ENCODE results near the gene MAP2K5. TPM values are rescaled to one million over a fixed set of nuclear protein-coding genes. Genes with fewer than 3 reads are reported as not detected.
A peak's percentile ranks its signal among the peaks of the same experiment; 100 is the strongest.

The MAP2K5 gene
- total RNA-seq, 1 donor from 2014 or later: 11.6 TPM

DNA sequence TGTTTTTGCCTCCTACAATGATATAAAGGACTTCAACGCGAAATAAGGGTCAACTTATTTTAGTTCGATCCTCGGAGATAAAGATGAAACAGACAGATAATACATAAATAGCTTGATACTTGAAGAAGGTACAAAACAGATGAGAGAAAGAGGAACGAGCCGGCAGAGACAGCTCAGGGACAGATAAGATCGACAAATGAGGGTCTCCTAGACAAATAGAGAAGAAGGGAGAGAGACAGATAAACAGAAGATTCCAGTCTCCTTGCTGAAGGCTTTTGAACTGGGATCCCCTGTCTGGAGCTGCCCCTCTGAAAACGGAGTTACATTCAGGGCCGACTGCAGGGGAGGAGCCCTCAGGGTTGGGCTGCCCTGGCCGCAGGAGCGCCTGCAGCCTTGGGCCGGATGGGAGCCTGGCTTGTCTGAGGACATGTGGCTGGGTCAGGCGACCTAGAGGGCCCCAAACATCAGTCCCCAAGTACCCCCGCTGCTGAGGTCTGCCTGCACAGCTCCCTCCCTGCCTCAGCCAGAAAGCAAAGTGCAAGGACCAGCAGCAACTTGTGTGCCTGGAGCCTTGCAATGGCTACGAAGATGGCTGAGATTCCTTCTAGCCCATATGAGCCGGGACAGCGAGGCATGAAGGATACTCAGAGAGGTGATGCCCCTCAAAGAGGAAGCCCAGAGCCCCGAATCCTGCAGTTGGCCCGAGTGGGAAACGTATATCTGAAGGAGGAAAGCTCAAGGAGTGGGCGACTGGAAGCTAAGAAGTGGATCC, 281.9 kb downstream of the MAP2K5 start:
- Histone ChIP-seq H3K9me3 (ENCODE audit: insufficient read depth, low read depth, low read length) (peaks cover 9% of the 10 kb centered on the region), H3K36me3 (ENCODE audit: insufficient read depth, low read length) (no peaks in the 10 kb centered on the region), H3K4me2 (ENCODE audit: low read length) (no peak overlapping the region), H3K9ac (ENCODE audit: low read length) (no peak overlapping the region), H4K20me1 (ENCODE audit: insufficient read depth, low read length) (peaks cover 32% of the 10 kb centered on the region), H3K27me3 (ENCODE audit: insufficient read depth, low read length) (peaks cover 79% of the 10 kb centered on the region), H3K4me3 (ENCODE audit: insufficient read depth, low read depth, low read length) (no peak overlapping the region), H3K79me2 (ENCODE audit: insufficient read depth, low read length) (no peaks in the 10 kb centered on the region), H2AFZ (ENCODE audit: low read depth, low read length) (no peak overlapping the region), H3K27ac (ENCODE audit: low read depth, low read length) (no peak overlapping the region), H3K4me1 (ENCODE audit: insufficient read depth, low read length) (peaks cover 11% of the 10 kb centered on the region)
- FAIRE-seq (no peak), DNase-seq (ENCODE audit: low read depth) (no peak)
- Mint-ChIP-seq H3K27me3 (ENCODE audit: low read depth, unreplicated experiment) (peaks cover 67% of the 10 kb centered on the region), H3K36me3 (ENCODE audit: low read depth, unreplicated experiment) (peaks cover 1% of the 10 kb centered on the region), H3K9me3 (ENCODE audit: unreplicated experiment) (peaks cover 19% of the 10 kb centered on the region), H3K27ac (ENCODE audit: unreplicated experiment) (peak overlapping the region; percentile 95), H3K4me3 (ENCODE audit: unreplicated experiment) (peak overlapping the region; percentile 69), H3K4me1 (ENCODE audit: low read depth, unreplicated experiment) (peaks cover 2% of the 10 kb centered on the region)
- TF ChIP-seq EZH2 (IDR thresholded peaks at IDR 0.05; ENCODE audit: insufficient read depth, low read length): no peak
- TF ChIP-seq, protein P1, sequence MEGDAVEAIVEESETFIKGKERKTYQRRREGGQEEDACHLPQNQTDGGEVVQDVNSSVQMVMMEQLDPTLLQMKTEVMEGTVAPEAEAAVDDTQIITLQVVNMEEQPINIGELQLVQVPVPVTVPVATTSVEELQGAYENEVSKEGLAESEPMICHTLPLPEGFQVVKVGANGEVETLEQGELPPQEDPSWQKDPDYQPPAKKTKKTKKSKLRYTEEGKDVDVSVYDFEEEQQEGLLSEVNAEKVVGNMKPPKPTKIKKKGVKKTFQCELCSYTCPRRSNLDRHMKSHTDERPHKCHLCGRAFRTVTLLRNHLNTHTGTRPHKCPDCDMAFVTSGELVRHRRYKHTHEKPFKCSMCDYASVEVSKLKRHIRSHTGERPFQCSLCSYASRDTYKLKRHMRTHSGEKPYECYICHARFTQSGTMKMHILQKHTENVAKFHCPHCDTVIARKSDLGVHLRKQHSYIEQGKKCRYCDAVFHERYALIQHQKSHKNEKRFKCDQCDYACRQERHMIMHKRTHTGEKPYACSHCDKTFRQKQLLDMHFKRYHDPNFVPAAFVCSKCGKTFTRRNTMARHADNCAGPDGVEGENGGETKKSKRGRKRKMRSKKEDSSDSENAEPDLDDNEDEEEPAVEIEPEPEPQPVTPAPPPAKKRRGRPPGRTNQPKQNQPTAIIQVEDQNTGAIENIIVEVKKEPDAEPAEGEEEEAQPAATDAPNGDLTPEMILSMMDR (IDR thresholded peaks at IDR 0.05; ENCODE audit: insufficient read depth, low read depth, low read length): no peak

DNA sequence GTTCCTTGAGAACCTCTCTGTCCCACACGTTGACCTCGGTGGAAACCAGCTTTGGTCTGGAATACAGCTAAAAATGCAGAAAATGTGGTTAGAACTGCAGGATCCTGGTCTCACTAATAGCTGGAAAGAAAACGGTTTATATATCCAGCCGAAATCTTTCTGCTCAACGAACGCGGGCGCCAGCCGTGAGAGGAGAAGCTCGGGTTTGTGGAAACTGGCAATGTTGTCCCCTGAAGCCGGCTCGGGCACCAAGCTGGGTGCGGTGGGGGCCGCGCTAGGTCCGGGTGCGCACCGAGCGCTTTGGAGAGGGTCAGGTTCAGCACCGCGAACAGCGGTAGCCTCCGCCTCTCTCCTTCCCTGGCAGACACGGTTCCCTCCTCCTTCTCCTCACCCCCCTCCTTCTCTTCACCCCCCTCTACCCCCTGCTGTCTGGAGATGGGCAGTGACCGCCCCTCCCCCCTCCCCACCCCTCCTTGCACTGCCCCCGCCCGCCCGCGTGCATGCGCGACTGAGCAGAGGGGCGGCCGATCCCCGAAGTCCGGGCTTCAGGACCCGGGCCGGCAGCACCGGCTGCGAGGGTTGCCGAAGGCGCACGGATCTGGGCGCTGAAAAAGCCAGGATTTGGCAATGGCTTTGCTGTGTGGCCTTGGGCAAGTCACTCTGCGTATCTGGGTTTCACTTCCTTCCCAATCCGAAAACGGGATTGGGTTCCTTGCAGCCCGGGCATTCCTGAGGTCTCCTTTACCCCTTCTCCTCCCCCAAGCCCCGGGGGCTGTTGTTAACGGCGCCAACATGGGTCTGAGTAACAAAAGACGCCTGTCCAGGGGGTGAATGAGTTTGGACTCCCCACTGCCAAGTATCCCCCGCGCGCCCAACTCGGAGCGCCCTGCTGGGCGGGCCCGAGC, 282.7 kb downstream of the MAP2K5 start, which contains the start of gene SKOR1:
SKOR1 (plus strand) TSS at position 534 of the 905 bp plus-strand sequence; CDS start at position 628, 94 bp downstream.
- H3K9ac ChIP-seq (ENCODE audit: low read length): no peak within 1 kb of the TSS
- H3K9me3 ChIP-seq (ENCODE audit: insufficient read depth, low read depth, low read length): peaks cover 9% of the 10 kb centered on the region
- H3K36me3 ChIP-seq (ENCODE audit: insufficient read depth, low read length): no peaks in the 10 kb centered on the region
- H3K79me2 ChIP-seq (ENCODE audit: insufficient read depth, low read length): no peaks in the 10 kb centered on the region
- Mint-ChIP-seq H3K36me3 (ENCODE audit: low read depth, unreplicated experiment) (peaks cover 1% of the 10 kb centered on the region), H3K27ac (ENCODE audit: unreplicated experiment) (peak within 1 kb of the TSS; percentile 89), H3K9me3 (ENCODE audit: unreplicated experiment) (peaks cover 21% of the 10 kb centered on the region), H3K4me1 (ENCODE audit: low read depth, unreplicated experiment) (peaks cover 2% of the 10 kb centered on the region), H3K27me3 (ENCODE audit: low read depth, unreplicated experiment) (peaks cover 64% of the 10 kb centered on the region), H3K4me3 (ENCODE audit: unreplicated experiment) (no peak within 1 kb of the TSS)
- H4K20me1 ChIP-seq (ENCODE audit: insufficient read depth, low read length): peaks cover 32% of the 10 kb centered on the region
- H3K27ac ChIP-seq (ENCODE audit: low read depth, low read length): no peak within 1 kb of the TSS
- H3K4me2 ChIP-seq (ENCODE audit: low read length): peak within 1 kb of the TSS; percentile 60
- H3K4me1 ChIP-seq (ENCODE audit: insufficient read depth, low read length): peaks cover 11% of the 10 kb centered on the region
- peaks cover 76% of the 10 kb centered on the region for H3K27me3 ChIP-seq (ENCODE audit: insufficient read depth, low read length)
- H3K4me3 ChIP-seq (ENCODE audit: insufficient read depth, low read depth, low read length): no peak within 1 kb of the TSS
- H2AFZ ChIP-seq (ENCODE audit: low read depth, low read length): no peak within 1 kb of the TSS
- peak; percentile 33 for DNase-seq (ENCODE audit: low read depth)
- no peak for FAIRE-seq
- peak; percentile 26 for TF ChIP-seq EZH2 (IDR thresholded peaks at IDR 0.05; ENCODE audit: insufficient read depth, low read length)
- TF ChIP-seq, protein P1 (IDR thresholded peaks at IDR 0.05; ENCODE audit: insufficient read depth, low read depth, low read length): no peak

Measured in astrocyte (in vitro differentiated cells and primary cell).